ENCODE data around the gene PRDX6. TPM values are rescaled to one million over a fixed set of nuclear protein-coding genes. Genes with fewer than 3 reads are reported as not detected.

PRDX6 gene
- total RNA-seq, 1 donor from 2014 or later: 520 TPM

DNA sequence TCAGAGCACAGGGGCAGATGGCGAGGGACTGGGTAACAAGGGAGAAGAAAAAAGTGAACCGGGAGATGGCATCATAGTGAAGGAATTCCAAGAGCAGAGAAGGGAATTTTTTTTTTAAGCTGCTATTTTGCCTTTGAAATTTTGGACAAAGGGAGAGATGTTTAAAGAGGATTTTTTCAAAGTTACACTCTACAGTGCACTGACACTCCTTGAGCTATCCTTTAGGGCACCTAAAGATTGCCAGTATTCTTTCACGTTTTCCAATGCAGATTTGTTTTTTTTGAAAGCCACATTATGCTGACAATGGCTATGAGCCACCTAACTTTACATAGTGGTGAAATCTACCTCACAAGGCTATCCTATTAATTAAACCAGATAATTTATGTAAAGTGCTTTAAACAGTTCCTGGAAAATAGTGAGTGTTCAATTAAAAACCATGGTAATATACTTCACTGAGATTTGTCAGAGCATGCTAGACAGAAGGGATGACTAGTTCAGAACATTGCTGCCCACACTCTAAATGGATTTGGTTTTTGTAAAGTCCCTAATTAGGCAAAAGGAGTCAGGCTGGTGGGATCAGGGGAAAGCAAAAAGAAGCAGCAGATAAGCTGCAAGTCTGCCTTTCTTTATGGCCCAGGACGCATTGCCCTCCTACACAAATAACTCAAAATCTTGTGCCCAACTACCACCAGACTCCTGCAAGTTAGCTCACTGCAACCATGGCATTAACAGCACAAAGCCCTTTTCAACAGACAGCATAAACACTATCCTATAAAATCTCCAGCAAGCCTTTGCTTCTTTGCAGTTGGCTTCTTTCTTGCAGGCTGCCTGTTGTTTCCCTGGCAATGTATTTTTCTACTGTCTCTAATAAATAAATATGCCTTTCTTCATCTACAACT, 53.9 kb downstream of the PRDX6 start:
- Mint-ChIP-seq H3K9me3 (ENCODE audit: unreplicated experiment) (no peaks in the 10 kb centered on the region), H3K36me3 (ENCODE audit: low read depth, unreplicated experiment) (no peaks in the 10 kb centered on the region), H3K27me3 (ENCODE audit: low read depth, unreplicated experiment) (no peaks in the 10 kb centered on the region), H3K4me1 (ENCODE audit: low read depth, unreplicated experiment) (peaks cover 32% of the 10 kb centered on the region), H3K4me3 (ENCODE audit: unreplicated experiment) (no peak overlapping the region), H3K27ac (ENCODE audit: unreplicated experiment) (peak overlapping the region; percentile 48)
- Histone ChIP-seq H4K20me1 (ENCODE audit: insufficient read depth, low read length) (no peaks in the 10 kb centered on the region), H3K79me2 (ENCODE audit: insufficient read depth, low read length) (no peaks in the 10 kb centered on the region), H3K27me3 (ENCODE audit: insufficient read depth, low read length) (no peaks in the 10 kb centered on the region), H3K27ac (ENCODE audit: low read depth, low read length) (no peak overlapping the region), H3K4me3 (ENCODE audit: insufficient read depth, low read depth, low read length) (no peak overlapping the region), H3K36me3 (ENCODE audit: insufficient read depth, low read length) (no peaks in the 10 kb centered on the region), H3K9me3 (ENCODE audit: insufficient read depth, low read depth, low read length) (no peaks in the 10 kb centered on the region), H2AFZ (ENCODE audit: low read depth, low read length) (peak overlapping the region; percentile 48), H3K9ac (ENCODE audit: low read length) (no peak overlapping the region), H3K4me1 (ENCODE audit: insufficient read depth, low read length) (no peaks in the 10 kb centered on the region), H3K4me2 (ENCODE audit: low read length) (peak overlapping the region; percentile 21)
- DNase-seq (ENCODE audit: low read depth) (no peak), FAIRE-seq (no peak)
- TF ChIP-seq EZH2 (IDR thresholded peaks at IDR 0.05; ENCODE audit: insufficient read depth, low read length): no peak
- TF ChIP-seq, protein P1, sequence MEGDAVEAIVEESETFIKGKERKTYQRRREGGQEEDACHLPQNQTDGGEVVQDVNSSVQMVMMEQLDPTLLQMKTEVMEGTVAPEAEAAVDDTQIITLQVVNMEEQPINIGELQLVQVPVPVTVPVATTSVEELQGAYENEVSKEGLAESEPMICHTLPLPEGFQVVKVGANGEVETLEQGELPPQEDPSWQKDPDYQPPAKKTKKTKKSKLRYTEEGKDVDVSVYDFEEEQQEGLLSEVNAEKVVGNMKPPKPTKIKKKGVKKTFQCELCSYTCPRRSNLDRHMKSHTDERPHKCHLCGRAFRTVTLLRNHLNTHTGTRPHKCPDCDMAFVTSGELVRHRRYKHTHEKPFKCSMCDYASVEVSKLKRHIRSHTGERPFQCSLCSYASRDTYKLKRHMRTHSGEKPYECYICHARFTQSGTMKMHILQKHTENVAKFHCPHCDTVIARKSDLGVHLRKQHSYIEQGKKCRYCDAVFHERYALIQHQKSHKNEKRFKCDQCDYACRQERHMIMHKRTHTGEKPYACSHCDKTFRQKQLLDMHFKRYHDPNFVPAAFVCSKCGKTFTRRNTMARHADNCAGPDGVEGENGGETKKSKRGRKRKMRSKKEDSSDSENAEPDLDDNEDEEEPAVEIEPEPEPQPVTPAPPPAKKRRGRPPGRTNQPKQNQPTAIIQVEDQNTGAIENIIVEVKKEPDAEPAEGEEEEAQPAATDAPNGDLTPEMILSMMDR (IDR thresholded peaks at IDR 0.05; ENCODE audit: insufficient read depth, low read depth, low read length): no peak

DNA sequence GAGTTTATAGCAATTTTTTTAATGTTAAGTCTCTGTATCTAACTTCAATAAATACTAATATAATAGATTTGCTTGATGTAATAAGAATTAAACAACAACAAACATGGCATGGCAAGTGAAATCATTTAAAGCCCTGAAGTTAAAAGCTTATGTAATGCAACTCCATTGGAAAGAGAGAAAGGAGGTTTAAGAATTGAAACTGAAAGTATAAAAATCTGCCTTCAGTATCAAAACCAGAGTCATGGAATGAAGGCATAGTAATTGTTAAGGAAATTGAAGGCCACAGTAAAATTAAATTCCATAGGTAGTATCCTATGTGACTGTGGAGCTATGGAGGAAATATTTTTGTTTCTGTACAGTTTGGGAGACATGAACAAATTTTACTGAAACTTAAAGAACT, 55.1 kb downstream of the PRDX6 start:
- TF ChIP-seq, protein P1 (IDR thresholded peaks at IDR 0.05; ENCODE audit: insufficient read depth, low read depth, low read length): no peak
- no peak for TF ChIP-seq EZH2 (IDR thresholded peaks at IDR 0.05; ENCODE audit: insufficient read depth, low read length)
- H3K4me1 ChIP-seq (ENCODE audit: insufficient read depth, low read length): no peaks in the 10 kb centered on the region
- no peaks in the 10 kb centered on the region for H3K79me2 ChIP-seq (ENCODE audit: insufficient read depth, low read length)
- DNase-seq (ENCODE audit: low read depth) (no peak), FAIRE-seq (no peak)
- H3K9me3 ChIP-seq (ENCODE audit: insufficient read depth, low read depth, low read length): no peaks in the 10 kb centered on the region
- no peaks in the 10 kb centered on the region for H4K20me1 ChIP-seq (ENCODE audit: insufficient read depth, low read length)
- no peak overlapping the region for H3K4me3 Mint-ChIP-seq (ENCODE audit: unreplicated experiment)
- H3K36me3 ChIP-seq (ENCODE audit: insufficient read depth, low read length): no peaks in the 10 kb centered on the region
- peak overlapping the region; percentile 64 for H3K27ac Mint-ChIP-seq (ENCODE audit: unreplicated experiment)
- H3K9ac ChIP-seq (ENCODE audit: low read length): no peak overlapping the region
- H2AFZ ChIP-seq (ENCODE audit: low read depth, low read length): no peak overlapping the region
- no peaks in the 10 kb centered on the region for H3K9me3 Mint-ChIP-seq (ENCODE audit: unreplicated experiment)
- peaks cover 32% of the 10 kb centered on the region for H3K4me1 Mint-ChIP-seq (ENCODE audit: low read depth, unreplicated experiment)
- no peaks in the 10 kb centered on the region for H3K27me3 ChIP-seq (ENCODE audit: insufficient read depth, low read length)
- H3K27me3 Mint-ChIP-seq (ENCODE audit: low read depth, unreplicated experiment): no peaks in the 10 kb centered on the region
- no peak overlapping the region for H3K4me3 ChIP-seq (ENCODE audit: insufficient read depth, low read depth, low read length)
- no peak overlapping the region for H3K27ac ChIP-seq (ENCODE audit: low read depth, low read length)
- peak overlapping the region; percentile 6 for H3K4me2 ChIP-seq (ENCODE audit: low read length)
- H3K36me3 Mint-ChIP-seq (ENCODE audit: low read depth, unreplicated experiment): no peaks in the 10 kb centered on the region

DNA sequence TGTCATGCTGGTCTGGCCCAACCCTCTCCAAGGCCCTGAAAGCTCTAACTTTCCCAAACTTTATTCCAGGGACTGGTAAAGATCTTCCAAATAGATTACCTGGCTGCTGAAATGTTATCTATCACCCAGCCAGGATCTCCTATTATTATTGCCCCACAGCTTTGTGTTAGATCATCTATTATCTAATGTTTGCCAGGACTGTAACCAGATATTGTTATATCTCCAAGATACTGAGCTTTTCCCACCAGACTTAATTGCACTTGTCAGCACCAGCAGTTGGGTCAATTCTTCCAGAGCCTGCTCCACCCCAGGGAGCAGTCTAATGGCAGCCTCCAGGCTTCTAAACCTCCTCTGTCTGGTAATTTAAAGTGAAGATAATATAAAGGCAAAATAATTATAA, 59.1 kb downstream of the PRDX6 start:
- no peak overlapping the region for H3K27ac Mint-ChIP-seq (ENCODE audit: unreplicated experiment)
- H3K27me3 ChIP-seq (ENCODE audit: insufficient read depth, low read length): no peaks in the 10 kb centered on the region
- peaks cover 10% of the 10 kb centered on the region for H3K4me1 Mint-ChIP-seq (ENCODE audit: low read depth, unreplicated experiment)
- no peak overlapping the region for H3K27ac ChIP-seq (ENCODE audit: low read depth, low read length)
- H2AFZ ChIP-seq (ENCODE audit: low read depth, low read length): no peak overlapping the region
- no peaks in the 10 kb centered on the region for H3K79me2 ChIP-seq (ENCODE audit: insufficient read depth, low read length)
- H3K9me3 ChIP-seq (ENCODE audit: insufficient read depth, low read depth, low read length): no peaks in the 10 kb centered on the region
- no peaks in the 10 kb centered on the region for H3K36me3 ChIP-seq (ENCODE audit: insufficient read depth, low read length)
- TF ChIP-seq, protein P1 (IDR thresholded peaks at IDR 0.05; ENCODE audit: insufficient read depth, low read depth, low read length): no peak
- TF ChIP-seq EZH2 (IDR thresholded peaks at IDR 0.05; ENCODE audit: insufficient read depth, low read length): no peak
- FAIRE-seq: no peak
- H3K4me3 ChIP-seq (ENCODE audit: insufficient read depth, low read depth, low read length): no peak overlapping the region
- H3K4me1 ChIP-seq (ENCODE audit: insufficient read depth, low read length): no peaks in the 10 kb centered on the region
- H3K4me3 Mint-ChIP-seq (ENCODE audit: unreplicated experiment): no peak overlapping the region
- peaks cover 3% of the 10 kb centered on the region for H3K27me3 Mint-ChIP-seq (ENCODE audit: low read depth, unreplicated experiment)
- H3K4me2 ChIP-seq (ENCODE audit: low read length): no peak overlapping the region
- no peak overlapping the region for H3K9ac ChIP-seq (ENCODE audit: low read length)
- no peaks in the 10 kb centered on the region for H4K20me1 ChIP-seq (ENCODE audit: insufficient read depth, low read length)
- DNase-seq (ENCODE audit: low read depth): no peak
- H3K9me3 Mint-ChIP-seq (ENCODE audit: unreplicated experiment): no peaks in the 10 kb centered on the region
- no peaks in the 10 kb centered on the region for H3K36me3 Mint-ChIP-seq (ENCODE audit: low read depth, unreplicated experiment)

Measured in astrocyte (in vitro differentiated cells and primary cell).